Body of pancreas (tissue), 4 donors: ENCODE measurements around the gene KIAA2012. TPM values are rescaled to one million over a fixed set of nuclear protein-coding genes. Genes with fewer than 3 reads are reported as not detected.

ENCODE experiments used
- ATAC-seq: fragments of 150-250 bp; one replicate; pipeline ENCODE4 v1.9.1; 2016
- DNase-seq, 4 donors: peaks; one replicate each; pipeline ENCODE4 v3.0.0-alpha.2; 2019
- H3K27ac ChIP-seq, 4 donors: fragments of 200-600 bp; sonication (generic); 1 replicate in 3 of 4; 2 replicates in 1 of 4; pipeline versions ENCODE4 v1.5.1 to v1.6.1; 2016 to 2019; ENCODE audit warnings: mild to moderate bottlenecking in 1 of 4, mixed read lengths in 1 of 4, moderate library complexity in 1 of 4
- H3K27me3 ChIP-seq, 2 donors: fragments of 200-600 bp; sonication (generic); one replicate each; pipeline ENCODE4 v1.6.0; 2016; ENCODE audit warnings: mild to moderate bottlenecking in 1 of 2
- H3K36me3 ChIP-seq, 2 donors: fragments of 200-600 bp; sonication (generic); replicated peaks in 1 of 2; 2 replicates each; pipeline ENCODE4 v1.5.1; 2016; ENCODE audit warnings: low read depth in 2 of 2; ENCODE audit not compliant: insufficient read depth in 1 of 2
- H3K4me1 ChIP-seq: fragments of 200-600 bp; sonication (generic); one replicate; pipeline ENCODE4 v1.6.0; 2016
- H3K4me3 ChIP-seq, 2 donors: fragments of 200-600 bp; sonication (generic); 1 replicate in 1 of 2; 2 replicates in 1 of 2; pipeline ENCODE4 v1.5.1; 2016 to 2019
- H3K9me3 ChIP-seq, 3 donors: fragments of 200-600 bp; sonication (generic); 1 replicate in 2 of 3; 2 replicates in 1 of 3; pipeline ENCODE4 v1.5.1; 2016
- CTCF ChIP-seq, 7 experiments: fragments of 450-650 bp in 4 of 7; fragments of 200-600 bp in 3 of 7; sonication (generic) in 3 of 7; IDR thresholded peaks; one replicate each; pipeline ENCODE4 v1.5.1; 2016 to 2019; ENCODE audit warnings: antibody characterized with exemption in 7 of 7
- POLR2A ChIP-seq, 3 donors: fragments of 450-650 bp; IDR thresholded peaks; one replicate each; pipeline ENCODE4 v1.6.1; 2016; ENCODE audit warnings: antibody characterized with exemption in 3 of 3, mild to moderate bottlenecking in 2 of 3
- WGBS, 2 donors: methylation state at CpG; one replicate each; pipeline ENCODE4 v1.1.5; 2017; 5-methylcytosine and 5-hydroxymethylcytosine counted together
- intact Hi-C: fragments of 100-400 bp; cut with DNase I; formaldehyde crosslinking; loops from one replicate; pipeline ENCODE4 v1.15.1; 2023
- total RNA-seq, 2 donors: library from RNA; depleted of rRNA; stranded (reverse); fragments of >200 nt; gene quantifications; one replicate each; pipeline ENCODE4 v1.1.0, GENCODE V29; 2016

Gene KIAA2012
- total RNA-seq, 2 donors from 2014 or later, result not detected

DNA sequence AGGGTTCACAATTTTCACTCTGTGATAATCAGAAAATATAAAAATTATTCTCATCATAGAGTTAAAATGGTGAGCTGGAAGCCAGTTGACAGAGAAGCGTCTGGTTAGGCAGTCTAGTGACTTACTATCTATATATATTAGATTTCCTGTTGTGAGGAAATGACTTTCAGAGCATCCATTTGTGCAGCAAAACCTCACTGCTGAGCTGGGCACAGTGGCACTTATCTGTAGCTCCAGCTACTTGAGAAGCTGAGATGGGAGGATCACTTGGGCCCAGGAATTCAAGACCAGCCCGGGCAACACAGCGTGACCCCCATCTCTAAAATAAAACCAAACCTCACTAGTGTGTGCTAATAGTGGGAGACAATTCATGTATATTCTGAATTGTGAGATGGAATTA lies 7.2 kb upstream of the KIAA2012 start:
- no peaks in the 10 kb centered on the region for H3K36me3 ChIP-seq
- no peaks in the 10 kb centered on the region for H3K9me3 ChIP-seq
- 84 to 90% methylated on average over 3 of the region's 3 CpGs for WGBS, 2 donors
- DNase-seq (no peak), ATAC-seq (no peak)
- no peaks in the 10 kb centered on the region for H3K4me1 ChIP-seq
- no peak overlapping the region for H3K4me3 ChIP-seq
- TF ChIP-seq POLR2A (IDR thresholded peaks at IDR 0.05) (no peak), CTCF (IDR thresholded peaks at IDR 0.05) (no peak)
- no peaks in the 10 kb centered on the region for H3K27me3 ChIP-seq
- no peak overlapping the region for H3K27ac ChIP-seq
- intact Hi-C loops, result no loop called here

DNA sequence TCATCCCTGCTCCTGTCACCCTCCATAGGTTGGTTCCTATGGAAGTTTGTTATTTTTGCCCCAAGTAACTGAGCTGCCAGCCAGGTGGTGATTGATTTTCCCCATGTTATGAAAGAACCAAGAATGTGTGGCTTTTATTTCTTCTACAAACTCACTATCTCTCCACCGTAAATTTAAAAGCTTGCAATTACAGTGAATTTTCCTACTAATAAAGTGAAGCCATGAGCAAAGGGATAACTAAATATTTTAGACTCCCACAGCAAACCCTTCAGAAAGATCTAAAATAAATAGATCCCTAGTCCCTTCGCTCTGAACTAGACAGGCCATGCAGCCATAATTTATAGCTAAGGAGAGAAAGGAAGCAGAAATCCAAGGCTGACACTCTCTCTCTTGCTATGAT lies 6.2 kb upstream of the KIAA2012 start:
- H3K36me3 ChIP-seq, result no peaks in the 10 kb centered on the region
- no peaks in the 10 kb centered on the region for H3K9me3 ChIP-seq
- TF ChIP-seq POLR2A (IDR thresholded peaks at IDR 0.05), result no peak
- no peak for TF ChIP-seq CTCF (IDR thresholded peaks at IDR 0.05)
- H3K4me1 ChIP-seq, result no peaks in the 10 kb centered on the region
- intact Hi-C loops, result no loop called here
- 60 to 68% methylated on average over 2 of the region's 2 CpGs for WGBS, 2 donors
- DNase-seq (no peak), ATAC-seq (no peak)
- no peaks in the 10 kb centered on the region for H3K27me3 ChIP-seq
- no peak overlapping the region for H3K27ac ChIP-seq
- no peak overlapping the region for H3K4me3 ChIP-seq

DNA sequence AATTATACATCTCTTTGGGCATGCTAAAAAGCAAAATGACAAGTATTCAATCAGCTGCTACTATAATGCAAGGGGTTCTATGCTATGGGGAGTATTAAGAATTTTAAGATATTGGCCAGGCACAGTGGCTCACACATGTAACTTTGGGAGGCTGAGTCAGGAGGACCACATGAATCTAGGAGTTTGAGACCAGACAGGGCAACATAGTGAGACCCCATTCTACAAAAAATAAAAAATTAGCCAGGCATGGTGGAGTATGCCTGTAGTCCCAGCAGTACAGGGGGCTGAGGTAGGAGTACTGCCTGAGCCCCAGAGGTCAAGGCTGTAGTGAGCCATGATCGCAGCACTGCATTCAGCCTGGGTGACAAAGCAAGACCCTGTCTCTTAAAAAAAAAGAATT lies 5.5 kb upstream of the KIAA2012 start:
- H3K27ac ChIP-seq, result no peak overlapping the region
- intact Hi-C loops, result no loop called here
- no peak overlapping the region for H3K4me3 ChIP-seq
- H3K36me3 ChIP-seq, result no peaks in the 10 kb centered on the region
- 89 to 95% methylated on average over 1 of the region's 1 CpG for WGBS, 2 donors
- TF ChIP-seq CTCF (IDR thresholded peaks at IDR 0.05) (no peak), POLR2A (IDR thresholded peaks at IDR 0.05) (no peak)
- DNase-seq (no peak), ATAC-seq (no peak)
- peaks cover 2% of the 10 kb centered on the region for H3K4me1 ChIP-seq
- no peaks in the 10 kb centered on the region for H3K27me3 ChIP-seq
- H3K9me3 ChIP-seq, result no peaks in the 10 kb centered on the region

DNA sequence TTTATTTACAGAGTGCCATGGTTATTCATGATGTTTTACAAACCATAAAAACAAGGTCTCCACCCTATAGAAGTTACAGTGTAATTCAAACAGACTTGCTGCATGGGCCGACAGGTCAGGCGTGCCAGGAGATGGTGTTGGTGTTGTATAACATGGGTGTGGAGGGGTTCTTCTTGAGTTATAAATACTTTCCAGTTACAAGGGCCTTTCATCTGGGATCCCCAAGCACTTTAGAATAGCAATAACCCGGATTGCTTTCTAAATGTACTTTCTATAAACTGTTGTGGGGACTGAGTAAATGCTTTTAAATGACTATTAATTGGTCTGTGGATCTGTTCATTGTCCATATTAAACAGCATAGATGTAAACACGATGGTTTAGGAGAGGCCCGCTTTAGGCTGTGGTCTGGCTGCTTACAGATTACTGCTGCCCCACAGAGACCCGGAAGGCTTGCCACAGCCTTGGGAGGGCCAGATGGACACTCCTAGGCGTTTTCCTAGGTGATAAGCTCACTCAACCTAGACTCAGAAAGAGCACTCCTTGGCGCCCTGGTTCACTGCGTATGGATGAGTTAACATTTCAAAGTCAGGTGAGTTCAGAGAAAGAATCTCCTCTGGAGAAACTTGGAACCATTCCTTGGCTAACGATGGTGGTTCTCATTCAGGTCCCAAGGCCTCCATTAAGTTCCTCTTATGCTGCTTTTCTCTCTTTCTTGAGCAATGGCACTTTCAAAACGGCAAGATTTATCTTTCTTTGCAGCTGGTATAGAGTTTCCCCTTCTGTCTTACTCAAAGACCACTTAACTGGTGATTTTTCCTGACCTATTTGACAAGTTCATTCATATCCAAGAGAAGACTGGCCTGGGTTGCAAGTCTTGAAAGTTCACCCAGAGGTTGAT lies 3.6 kb upstream of the KIAA2012 start:
- no peak for ATAC-seq
- 76 to 86% methylated on average over 10 to 11 of the region's 11 CpGs for WGBS, 2 donors
- no peaks in the 10 kb centered on the region for H3K27me3 ChIP-seq
- no peaks in the 10 kb centered on the region for H3K9me3 ChIP-seq
- TF ChIP-seq POLR2A (IDR thresholded peaks at IDR 0.05) (no peak), CTCF (IDR thresholded peaks at IDR 0.05) (no peak)
- H3K4me1 ChIP-seq, result peaks cover 7% of the 10 kb centered on the region
- H3K27ac ChIP-seq, result no peak overlapping the region
- H3K36me3 ChIP-seq, result no peaks in the 10 kb centered on the region
- no peak overlapping the region for H3K4me3 ChIP-seq
- DNase-seq, result no peak
- intact Hi-C loops, result no loop called here

DNA sequence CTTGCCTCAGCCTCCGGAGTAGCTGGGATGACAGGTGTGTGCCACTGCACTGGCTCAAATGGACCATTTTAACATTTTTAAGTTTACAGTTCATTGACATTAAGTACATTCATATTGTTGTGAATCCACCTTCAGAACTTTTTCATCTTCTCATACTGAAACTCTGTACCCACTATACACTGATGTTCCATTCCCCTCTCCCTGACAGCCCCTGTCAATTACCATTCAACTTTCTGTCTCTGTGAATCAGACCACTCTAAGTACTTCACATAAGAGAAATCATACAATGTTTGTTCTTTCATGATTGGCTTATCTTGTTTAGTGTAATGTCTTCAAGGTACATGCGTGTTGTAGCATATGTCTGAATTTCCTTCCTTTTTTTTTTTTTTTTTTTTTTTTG lies 1.9 kb upstream of the KIAA2012 start:
- no peak for ATAC-seq
- Histone ChIP-seq H3K9me3 (no peaks in the 10 kb centered on the region), H3K36me3 (no peaks in the 10 kb centered on the region), H3K4me1 (peaks cover 7% of the 10 kb centered on the region), H3K27ac (no peak overlapping the region), H3K27me3 (no peaks in the 10 kb centered on the region), H3K4me3 (no peak overlapping the region)
- 83 to 98% methylated on average over 2 of the region's 2 CpGs for WGBS, 2 donors
- intact Hi-C loops, result no loop called here
- DNase-seq, result no peak
- TF ChIP-seq CTCF (IDR thresholded peaks at IDR 0.05) (no peak), POLR2A (IDR thresholded peaks at IDR 0.05) (no peak)
